ENCODE data around the gene STK25. TPM values are rescaled to one million over a fixed set of nuclear protein-coding genes. Genes with fewer than 3 reads are reported as not detected.

STK25 gene
- total and polyA plus RNA-seq, 2 of the 8 experiments (the other 6 are each of a cell fraction or from before 2014, with no cell fraction given), result 159 to 546 TPM

DNA sequence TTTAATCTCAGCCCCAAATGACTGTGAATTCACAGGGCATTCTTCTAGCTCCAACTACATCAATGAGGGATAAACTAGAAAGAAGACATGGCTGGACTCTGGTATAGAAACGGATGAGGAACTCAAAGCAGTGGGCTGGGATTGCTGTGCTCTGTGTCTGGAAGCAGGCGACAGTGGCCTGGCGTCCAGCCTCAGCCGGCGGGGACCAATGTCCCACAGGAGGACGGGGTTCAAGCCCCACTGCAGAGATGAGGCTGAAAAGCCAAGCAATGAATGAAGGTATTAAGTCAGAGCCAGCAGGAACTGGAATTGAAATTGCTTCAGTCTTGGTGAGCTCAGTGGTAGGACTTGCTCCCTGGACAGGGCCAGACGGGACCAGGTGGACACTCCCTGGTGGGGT lies 25.9 kb upstream of the STK25 start (continued):
- no peak for TF ChIP-seq RAD21 (IDR thresholded peaks at IDR 0.05 in 1 of 2, conservative IDR thresholded peaks at IDR 0.05 in 1 of 2; ENCODE audit: low read depth in 2 of 2, low read length in 2 of 2)
- no peak for TF ChIP-seq ZNF274 (IDR thresholded peaks at IDR 0.05; ENCODE audit: borderline replicate concordance, extremely low read depth, low read length)
- TF ChIP-seq SP4 (IDR thresholded peaks at IDR 0.05; ENCODE audit: low read length), result no peak
- TF ChIP-seq HDAC6 (IDR thresholded peaks at IDR 0.05; ENCODE audit: low read depth, low read length), result no peak
- TF ChIP-seq EP300 (IDR thresholded peaks at IDR 0.05; ENCODE audit: borderline replicate concordance in 1 of 2, low read depth in 2 of 2, low read length in 2 of 2), result no peak
- no peak for TF ChIP-seq CREB1 (IDR thresholded peaks at IDR 0.05)
- no peak for TF ChIP-seq SP2 (IDR thresholded peaks at IDR 0.05; ENCODE audit: low read length)
